ENCODE measurements around the gene STRA8.

- TF ChIP-seq, protein P1, sequence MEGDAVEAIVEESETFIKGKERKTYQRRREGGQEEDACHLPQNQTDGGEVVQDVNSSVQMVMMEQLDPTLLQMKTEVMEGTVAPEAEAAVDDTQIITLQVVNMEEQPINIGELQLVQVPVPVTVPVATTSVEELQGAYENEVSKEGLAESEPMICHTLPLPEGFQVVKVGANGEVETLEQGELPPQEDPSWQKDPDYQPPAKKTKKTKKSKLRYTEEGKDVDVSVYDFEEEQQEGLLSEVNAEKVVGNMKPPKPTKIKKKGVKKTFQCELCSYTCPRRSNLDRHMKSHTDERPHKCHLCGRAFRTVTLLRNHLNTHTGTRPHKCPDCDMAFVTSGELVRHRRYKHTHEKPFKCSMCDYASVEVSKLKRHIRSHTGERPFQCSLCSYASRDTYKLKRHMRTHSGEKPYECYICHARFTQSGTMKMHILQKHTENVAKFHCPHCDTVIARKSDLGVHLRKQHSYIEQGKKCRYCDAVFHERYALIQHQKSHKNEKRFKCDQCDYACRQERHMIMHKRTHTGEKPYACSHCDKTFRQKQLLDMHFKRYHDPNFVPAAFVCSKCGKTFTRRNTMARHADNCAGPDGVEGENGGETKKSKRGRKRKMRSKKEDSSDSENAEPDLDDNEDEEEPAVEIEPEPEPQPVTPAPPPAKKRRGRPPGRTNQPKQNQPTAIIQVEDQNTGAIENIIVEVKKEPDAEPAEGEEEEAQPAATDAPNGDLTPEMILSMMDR (IDR thresholded peaks at IDR 0.05): no peak
- TF ChIP-seq POLR2A (IDR thresholded peaks at IDR 0.05): no peak
Observed at GRCh38 chr7:135271255-135271615, 37.6 kb downstream of the STRA8 start.
